Esophagus squamous epithelium (tissue), 4 donors: ENCODE data around the gene ATP11A.

Source experiments
- POLR2A ChIP-seq, 4 donors: fragments of 450-650 bp; IDR thresholded peaks; one replicate each; pipeline ENCODE4 v1.6.1; 2017; ENCODE audit warnings: antibody characterized with exemption in 4 of 4, mild to moderate bottlenecking in 4 of 4, moderate library complexity in 3 of 4
- TF ChIP-seq, protein P1 (sequence below), 6 experiments: fragments of 450-650 bp in 4 of 6; fragments of 200-600 bp in 2 of 6; sonication (generic) in 2 of 6; IDR thresholded peaks; one replicate each; pipeline ENCODE4 v1.5.1; 2016 to 2019; ENCODE audit warnings: antibody characterized with exemption in 6 of 6, mild to moderate bottlenecking in 4 of 6, moderate library complexity in 4 of 6

DNA sequence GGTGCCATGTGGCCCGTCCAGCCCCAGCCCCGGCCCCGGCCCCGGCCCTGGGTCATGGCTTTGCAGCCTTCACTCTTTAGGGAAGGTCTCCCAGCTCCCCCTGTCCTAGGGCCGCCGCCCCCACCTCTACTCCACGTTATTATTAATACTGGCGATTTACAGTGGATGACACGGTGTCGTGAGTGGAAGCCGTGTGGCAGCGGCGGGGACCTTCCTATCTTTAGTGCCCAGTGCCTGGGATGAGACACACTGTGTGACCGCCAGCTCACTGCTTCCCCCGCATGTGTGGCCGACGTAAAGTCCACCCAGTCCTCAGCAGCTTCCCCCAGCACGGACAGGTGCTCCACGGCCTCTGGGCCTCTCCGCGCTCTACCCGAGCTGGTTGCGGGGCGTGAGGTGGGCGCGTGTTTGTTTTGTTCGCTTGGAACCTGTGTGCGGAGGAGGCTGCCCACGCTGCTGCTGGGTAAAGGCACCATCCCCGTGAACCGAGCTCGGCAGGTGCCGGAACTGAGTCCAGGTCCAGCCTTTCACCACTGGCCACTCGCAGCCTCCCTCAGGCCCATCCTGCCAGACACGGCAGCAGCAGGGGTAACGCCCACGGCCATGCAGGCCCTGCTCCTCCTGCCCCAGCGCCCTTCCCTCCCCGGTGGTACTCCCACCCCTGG lies 208.2 kb downstream of the ATP11A start:
- TF ChIP-seq, protein P1, sequence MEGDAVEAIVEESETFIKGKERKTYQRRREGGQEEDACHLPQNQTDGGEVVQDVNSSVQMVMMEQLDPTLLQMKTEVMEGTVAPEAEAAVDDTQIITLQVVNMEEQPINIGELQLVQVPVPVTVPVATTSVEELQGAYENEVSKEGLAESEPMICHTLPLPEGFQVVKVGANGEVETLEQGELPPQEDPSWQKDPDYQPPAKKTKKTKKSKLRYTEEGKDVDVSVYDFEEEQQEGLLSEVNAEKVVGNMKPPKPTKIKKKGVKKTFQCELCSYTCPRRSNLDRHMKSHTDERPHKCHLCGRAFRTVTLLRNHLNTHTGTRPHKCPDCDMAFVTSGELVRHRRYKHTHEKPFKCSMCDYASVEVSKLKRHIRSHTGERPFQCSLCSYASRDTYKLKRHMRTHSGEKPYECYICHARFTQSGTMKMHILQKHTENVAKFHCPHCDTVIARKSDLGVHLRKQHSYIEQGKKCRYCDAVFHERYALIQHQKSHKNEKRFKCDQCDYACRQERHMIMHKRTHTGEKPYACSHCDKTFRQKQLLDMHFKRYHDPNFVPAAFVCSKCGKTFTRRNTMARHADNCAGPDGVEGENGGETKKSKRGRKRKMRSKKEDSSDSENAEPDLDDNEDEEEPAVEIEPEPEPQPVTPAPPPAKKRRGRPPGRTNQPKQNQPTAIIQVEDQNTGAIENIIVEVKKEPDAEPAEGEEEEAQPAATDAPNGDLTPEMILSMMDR (IDR thresholded peaks at IDR 0.05), result no peak
- no peak for TF ChIP-seq POLR2A (IDR thresholded peaks at IDR 0.05)
